ENCODE measurements around the gene PIR. TPM values are rescaled to one million over a fixed set of nuclear protein-coding genes. Genes with fewer than 3 reads are reported as not detected.

PIR gene
- total and polyA plus RNA-seq, 2 donors (not counting 1 experiment from before 2014, with no cell fraction given): 0.22 TPM; not detected in 1

DNA sequence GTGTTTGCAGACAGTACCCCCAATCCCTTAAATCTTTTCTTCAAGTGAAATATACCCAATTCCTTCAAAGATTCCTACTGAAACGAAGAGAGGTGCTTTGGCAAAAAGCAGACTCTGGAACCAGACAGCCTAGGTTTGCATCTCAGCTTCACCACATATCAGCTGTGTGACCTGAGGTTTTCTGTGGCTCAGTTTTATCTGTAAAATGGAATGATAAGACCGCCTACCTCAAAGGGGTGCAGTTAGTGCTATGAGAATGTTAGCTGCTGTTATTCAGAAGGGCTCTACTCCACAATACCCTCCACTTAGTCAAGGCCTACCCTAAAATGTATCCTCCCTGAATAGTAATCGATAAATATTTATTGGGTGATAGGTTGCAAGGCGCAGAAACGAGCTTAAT, 664 bp downstream of the PIR start:
- WGBS (ENCODE audit: insufficient coverage): no CpG with 5 or more reads among the region's 5 CpGs
- ChIA-PET POLR2A (no interaction called here), CTCF (no interaction called here)
- Histone ChIP-seq H3K79me2 (ENCODE audit: control insufficient read depth, insufficient read depth, low read length) (no peaks in the 10 kb centered on the region), H3K27ac (ENCODE audit: low read length in 2 of 2) (no peak overlapping the region), H4K20me1 (ENCODE audit: control insufficient read depth, insufficient read depth, low read length, poor library complexity, severe bottlenecking) (no peaks in the 10 kb centered on the region), H2AFZ (ENCODE audit: insufficient read depth, low read depth, low read length, poor library complexity, severe bottlenecking) (no peak overlapping the region), H3K9me3 (ENCODE audit: control extremely low read depth in 1 of 3, control insufficient read depth in 2 of 3, insufficient read depth in 1 of 3, low read length in 2 of 3) (no peaks in the 10 kb centered on the region), H3K36me3 (replicated peaks in 1 of 2; ENCODE audit: control extremely low read depth in 1 of 2, control insufficient read depth in 1 of 2, extremely low read depth in 1 of 2, insufficient read depth in 2 of 2, low read length in 1 of 2) (no peaks in the 10 kb centered on the region), H3K9ac (ENCODE audit: low read length) (no peak overlapping the region), H3K27me3 (replicated peaks in 1 of 4; ENCODE audit: control extremely low read depth in 1 of 4, control insufficient read depth in 3 of 4, insufficient read depth in 4 of 4, low read length in 3 of 4) (peaks cover 0 to 10% (median 6%) of the 10 kb centered on the region in 4 experiments), H3K4me3 (ENCODE audit: control extremely low read depth in 1 of 5, extremely low read depth in 1 of 5, insufficient read depth in 1 of 5, low read depth in 2 of 5, low read length in 4 of 5) (no peak overlapping the region), H3K4me2 (replicated peaks; ENCODE audit: low read depth, low read length, poor library complexity, severe bottlenecking) (no peak overlapping the region), H3K4me1 (ENCODE audit: control insufficient read depth in 2 of 2, insufficient read depth in 2 of 2, low read length in 2 of 2) (peaks cover 7 to 8% of the 10 kb centered on the region in 2 donors)
- intact Hi-C loops (cut with micrococcal nuclease): loop anchor here (10.0 kb wide), 1 partner anchor 1202 kb away; no protein-coding TSS in a partner anchor
- H3K27me3 Mint-ChIP-seq: peaks cover 9% of the 10 kb centered on the region
- H3K4me3 Mint-ChIP-seq: peak overlapping the region; percentile 23
- ATAC-seq (ENCODE audit: low read depth) (no peak), DNase-seq (no peak)
- TF ChIP-seq EZH2 (IDR thresholded peaks at IDR 0.05; ENCODE audit: borderline replicate concordance, insufficient read depth, low read depth, low read length, poor library complexity, severe bottlenecking): no peak
- TF ChIP-seq, protein P1, sequence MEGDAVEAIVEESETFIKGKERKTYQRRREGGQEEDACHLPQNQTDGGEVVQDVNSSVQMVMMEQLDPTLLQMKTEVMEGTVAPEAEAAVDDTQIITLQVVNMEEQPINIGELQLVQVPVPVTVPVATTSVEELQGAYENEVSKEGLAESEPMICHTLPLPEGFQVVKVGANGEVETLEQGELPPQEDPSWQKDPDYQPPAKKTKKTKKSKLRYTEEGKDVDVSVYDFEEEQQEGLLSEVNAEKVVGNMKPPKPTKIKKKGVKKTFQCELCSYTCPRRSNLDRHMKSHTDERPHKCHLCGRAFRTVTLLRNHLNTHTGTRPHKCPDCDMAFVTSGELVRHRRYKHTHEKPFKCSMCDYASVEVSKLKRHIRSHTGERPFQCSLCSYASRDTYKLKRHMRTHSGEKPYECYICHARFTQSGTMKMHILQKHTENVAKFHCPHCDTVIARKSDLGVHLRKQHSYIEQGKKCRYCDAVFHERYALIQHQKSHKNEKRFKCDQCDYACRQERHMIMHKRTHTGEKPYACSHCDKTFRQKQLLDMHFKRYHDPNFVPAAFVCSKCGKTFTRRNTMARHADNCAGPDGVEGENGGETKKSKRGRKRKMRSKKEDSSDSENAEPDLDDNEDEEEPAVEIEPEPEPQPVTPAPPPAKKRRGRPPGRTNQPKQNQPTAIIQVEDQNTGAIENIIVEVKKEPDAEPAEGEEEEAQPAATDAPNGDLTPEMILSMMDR (IDR thresholded peaks at IDR 0.05): no peak
- H3K27ac Mint-ChIP-seq: no peak overlapping the region
- peaks cover 6% of the 10 kb centered on the region for H3K4me1 Mint-ChIP-seq
- H3K9me3 Mint-ChIP-seq (ENCODE audit: insufficient read depth): no peaks in the 10 kb centered on the region

DNA sequence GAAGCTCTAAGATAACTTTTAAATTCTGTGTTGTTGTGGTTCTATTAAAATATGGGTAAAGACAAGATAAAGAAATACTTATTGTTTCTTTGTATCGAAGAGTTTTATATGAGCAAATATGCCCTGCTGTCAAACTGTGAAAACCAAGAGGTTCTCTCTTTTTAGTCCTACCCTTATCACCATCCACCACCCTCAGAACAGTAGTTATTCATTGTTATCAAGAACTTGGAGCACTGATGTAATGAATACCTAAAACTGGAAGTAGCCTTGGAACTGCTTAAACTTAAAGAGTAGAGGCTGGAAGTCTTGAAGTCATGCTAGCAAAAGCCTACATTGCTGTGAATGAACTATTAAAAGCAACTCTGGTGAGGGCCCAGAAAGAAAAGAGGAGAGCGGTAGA, 9.2 kb downstream of the PIR start:
- intact Hi-C loops (cut with micrococcal nuclease): no loop called here
- no peak overlapping the region for H3K4me3 ChIP-seq (ENCODE audit: control extremely low read depth in 1 of 5, extremely low read depth in 1 of 5, insufficient read depth in 1 of 5, low read depth in 2 of 5, low read length in 4 of 5)
- no peaks in the 10 kb centered on the region for H3K36me3 ChIP-seq (replicated peaks in 1 of 2; ENCODE audit: control extremely low read depth in 1 of 2, control insufficient read depth in 1 of 2, extremely low read depth in 1 of 2, insufficient read depth in 2 of 2, low read length in 1 of 2)
- no peak for DNase-seq
- POLR2A ChIA-PET: no interaction called here
- H3K4me3 Mint-ChIP-seq: no peak overlapping the region
- no peak for TF ChIP-seq EZH2 (IDR thresholded peaks at IDR 0.05; ENCODE audit: borderline replicate concordance, insufficient read depth, low read depth, low read length, poor library complexity, severe bottlenecking)
- TF ChIP-seq, protein P1 (IDR thresholded peaks at IDR 0.05): no peak
- H3K27me3 ChIP-seq (replicated peaks in 1 of 4; ENCODE audit: control extremely low read depth in 1 of 4, control insufficient read depth in 3 of 4, insufficient read depth in 4 of 4, low read length in 3 of 4): no peaks in the 10 kb centered on the region
- no peaks in the 10 kb centered on the region for H3K9me3 Mint-ChIP-seq (ENCODE audit: insufficient read depth)
- H3K4me2 ChIP-seq (replicated peaks; ENCODE audit: low read depth, low read length, poor library complexity, severe bottlenecking): no peak overlapping the region
- H3K27ac ChIP-seq (ENCODE audit: low read length in 2 of 2): no peak overlapping the region
- H3K4me1 Mint-ChIP-seq: no peaks in the 10 kb centered on the region
- CTCF ChIA-PET: no interaction called here
- WGBS (ENCODE audit: insufficient coverage): no CpG with 5 or more reads among the region's 2 CpGs
- H3K4me1 ChIP-seq (ENCODE audit: control insufficient read depth in 2 of 2, insufficient read depth in 2 of 2, low read length in 2 of 2): no peaks in the 10 kb centered on the region
- no peaks in the 10 kb centered on the region for H3K9me3 ChIP-seq (ENCODE audit: control extremely low read depth in 1 of 3, control insufficient read depth in 2 of 3, insufficient read depth in 1 of 3, low read length in 2 of 3)
- H3K27me3 Mint-ChIP-seq: no peaks in the 10 kb centered on the region
- H2AFZ ChIP-seq (ENCODE audit: insufficient read depth, low read depth, low read length, poor library complexity, severe bottlenecking): no peak overlapping the region
- H3K9ac ChIP-seq (ENCODE audit: low read length): no peak overlapping the region
- no peaks in the 10 kb centered on the region for H4K20me1 ChIP-seq (ENCODE audit: control insufficient read depth, insufficient read depth, low read length, poor library complexity, severe bottlenecking)
- no peak overlapping the region for H3K27ac Mint-ChIP-seq
- H3K79me2 ChIP-seq (ENCODE audit: control insufficient read depth, insufficient read depth, low read length): no peaks in the 10 kb centered on the region
- no peak for ATAC-seq (ENCODE audit: low read depth)
